CD14-positive monocyte (primary cell): Measurements from ENCODE around the gene ZC3H13. TPM values are rescaled to one million over a fixed set of nuclear protein-coding genes. Genes with fewer than 3 reads are reported as not detected.

Experiments used
- DNase-seq, 3 donors: peaks; one replicate each; pipeline ENCODE4 v3.0.0-alpha.2; 2011 to 2022
- H2AFZ ChIP-seq: 2 replicates; pipeline ENCODE4 v1.6.0; 2012; ENCODE audit warnings: mild to moderate bottlenecking, low read depth, low read length, inconsistent platforms; ENCODE audit not compliant: insufficient read depth, poor library complexity, severe bottlenecking
- H3K27ac ChIP-seq, 2 donors: 1 replicate in 1 of 2; 2 replicates in 1 of 2; pipeline ENCODE4 v1.5.1; 2012 to 2013; ENCODE audit warnings: low read length in 2 of 2, control low read depth in 1 of 2, inconsistent platforms in 1 of 2, low read depth in 1 of 2, mild to moderate bottlenecking in 1 of 2
- H3K27me3 ChIP-seq, 2 donors: one replicate each; pipeline versions ENCODE4 v1.6.0 to v1.6.1; 2011 to 2013; ENCODE audit warnings: low read length in 2 of 2; ENCODE audit not compliant: control insufficient read depth in 2 of 2, insufficient read depth in 2 of 2
- H3K36me3 ChIP-seq, 2 donors: replicated peaks in 1 of 2; 1 replicate in 1 of 2; 2 replicates in 1 of 2; pipeline versions ENCODE4 v1.5.1 to v1.6.1; 2012 to 2013; ENCODE audit warnings: low read length in 2 of 2, control low read depth in 1 of 2, inconsistent platforms in 1 of 2, mild to moderate bottlenecking in 1 of 2; ENCODE audit not compliant: insufficient read depth in 2 of 2, control insufficient read depth in 1 of 2
- H3K4me1 ChIP-seq, 2 donors: 1 replicate in 1 of 2; 2 replicates in 1 of 2; pipeline versions ENCODE4 v1.5.1 to v1.6.1; 2012 to 2013; ENCODE audit warnings: low read length in 2 of 2, control low read depth in 1 of 2, inconsistent platforms in 1 of 2, mild to moderate bottlenecking in 1 of 2, moderate library complexity in 1 of 2; ENCODE audit not compliant: insufficient read depth in 2 of 2, control insufficient read depth in 1 of 2
- H3K4me2 ChIP-seq: replicated peaks from 2 replicates; pipeline ENCODE3; 2012; ENCODE audit warnings: low read length, moderate library complexity, mild to moderate bottlenecking; ENCODE audit not compliant: poor library complexity, severe bottlenecking; ENCODE audit errors: extremely low read depth
- H3K4me3 ChIP-seq, 3 experiments: fragments of 200-600 bp in 1 of 3; sonication (generic) in 1 of 3; replicated peaks in 1 of 3; 1 replicate in 2 of 3; 2 replicates in 1 of 3; pipeline ENCODE4 v1.5.1; 2011 to 2013; ENCODE audit warnings: low read length in 3 of 3, mild to moderate bottlenecking in 3 of 3, control low read depth in 2 of 3, low read depth in 2 of 3, inconsistent platforms in 1 of 3, moderate library complexity in 1 of 3
- H3K79me2 ChIP-seq: 2 replicates; pipeline ENCODE4 v1.6.0; 2012; ENCODE audit warnings: mild to moderate bottlenecking, control low read depth, inconsistent platforms, low read length, moderate library complexity; ENCODE audit not compliant: insufficient read depth
- H3K9ac ChIP-seq: 2 replicates; pipeline ENCODE4 v1.6.0; 2017; ENCODE audit warnings: low read length, mild to moderate bottlenecking; ENCODE audit not compliant: insufficient read depth, poor library complexity, severe bottlenecking
- H3K9me3 ChIP-seq, 2 donors: replicated peaks in 1 of 2; 1 replicate in 1 of 2; 2 replicates in 1 of 2; pipeline versions ENCODE4 v1.5.1 to v1.6.1; 2012 to 2013; ENCODE audit warnings: low read length in 2 of 2, control low read depth in 1 of 2; ENCODE audit not compliant: control insufficient read depth in 1 of 2, insufficient read depth in 1 of 2
- H4K20me1 ChIP-seq: 2 replicates; pipeline ENCODE4 v1.6.0; 2012; ENCODE audit warnings: mild to moderate bottlenecking, low read length, control low read depth, moderate library complexity; ENCODE audit not compliant: insufficient read depth
- H3K27ac Mint-ChIP-seq, 7 donors: one replicate each; pipeline ENCODE4 v1.8.0; 2020; ENCODE audit warnings: mild to moderate bottlenecking in 7 of 7, mixed read lengths in 7 of 7, moderate library complexity in 6 of 7, inconsistent platforms in 2 of 7
- H3K27me3 Mint-ChIP-seq, 3 donors: one replicate each; pipeline ENCODE4 v1.8.0; 2021 to 2022; ENCODE audit warnings: low read depth in 3 of 3, mild to moderate bottlenecking in 3 of 3, mixed read lengths in 3 of 3, moderate library complexity in 3 of 3, inconsistent platforms in 1 of 3
- H3K36me3 Mint-ChIP-seq, 2 donors: one replicate each; pipeline ENCODE4 v1.8.0; 2020; ENCODE audit warnings: mixed read lengths in 2 of 2, inconsistent platforms in 1 of 2, mild to moderate bottlenecking in 1 of 2
- H3K4me1 Mint-ChIP-seq: one replicate; pipeline ENCODE4 v1.8.0; 2020; ENCODE audit warnings: mild to moderate bottlenecking, mixed read lengths
- H3K4me3 Mint-ChIP-seq, 2 donors: one replicate each; pipeline ENCODE4 v1.8.0; 2020; ENCODE audit warnings: mild to moderate bottlenecking in 2 of 2, mixed read lengths in 2 of 2, moderate library complexity in 1 of 2
- H3K9me3 Mint-ChIP-seq, 7 donors: one replicate each; pipeline ENCODE4 v1.8.0; 2020 to 2022; ENCODE audit warnings: mixed read lengths in 7 of 7, mild to moderate bottlenecking in 6 of 7, moderate library complexity in 6 of 7, inconsistent platforms in 2 of 7
- CTCF ChIP-seq: fragments of 200-600 bp; IDR thresholded peaks from one replicate; pipeline ENCODE4 v1.8.0; 2022; ENCODE audit warnings: antibody characterized with exemption, mild to moderate bottlenecking
- WGBS: methylation state at CpG from one replicate; pipeline ENCODE4 v1.1.5; 2013; ENCODE audit warnings: missing lambda C conversion rate; ENCODE audit not compliant: insufficient coverage; 5-methylcytosine and 5-hydroxymethylcytosine counted together
- intact Hi-C, 2 donors: fragments of 100-400 bp; cut with micrococcal nuclease; formaldehyde crosslinking; loops; one replicate each; pipeline versions ENCODE4 v1.15.0 to v1.15.1; 2023
- polyA plus RNA-seq, 3 donors: library from polyadenylated mRNA; depleted of rRNA in 1 of 3; unstranded in 2 of 3; stranded (reverse) in 1 of 3; fragments of 300-500 nt in 2 of 3; fragments of >200 nt in 1 of 3; fragmentation: Illumina TruSeq in 2 of 3; gene quantifications; 1 replicate in 2 of 3; 2 replicates in 1 of 3; pipeline ENCODE4 v1.2.3, GENCODE V29; 2012 to 2021

The ZC3H13 gene
- polyA plus RNA-seq, 3 donors: 5.3 to 22.2 (median 9.7) TPM

- Histone ChIP-seq H3K27ac (no peak overlapping the region), H3K79me2 (no peaks in the 10 kb centered on the region), H3K36me3 (no peaks in the 10 kb centered on the region), H3K27me3 (no peaks in the 10 kb centered on the region), H3K4me3 (no peak overlapping the region), H3K4me2 (no peak overlapping the region), H2AFZ (no peak overlapping the region), H3K9me3 (no peaks in the 10 kb centered on the region), H3K4me1 (no peaks in the 10 kb centered on the region), H3K9ac (no peak overlapping the region), H4K20me1 (no peaks in the 10 kb centered on the region)
- no peaks in the 10 kb centered on the region for H3K9me3 Mint-ChIP-seq
- H3K4me3 Mint-ChIP-seq: no peak overlapping the region
- no peak for TF ChIP-seq CTCF
- 99% methylated on average over 11 of the region's 12 CpGs for WGBS
- peaks cover 0 to 6% (median 2%) of the 10 kb centered on the region in 3 donors for H3K27me3 Mint-ChIP-seq
- H3K27ac Mint-ChIP-seq: no peak overlapping the region
- H3K36me3 Mint-ChIP-seq: no peaks in the 10 kb centered on the region
- DNase-seq: no peak
- intact Hi-C loops: no loop called here
- H3K4me1 Mint-ChIP-seq: peaks cover 7% of the 10 kb centered on the region
Measured at GRCh38 chr13:46086421-46086922, 33.9 kb upstream of the ZC3H13 start.

- H3K4me1 ChIP-seq: no peaks in the 10 kb centered on the region
- H3K27me3 Mint-ChIP-seq: peaks cover 0 to 2% (median 2%) of the 10 kb centered on the region in 3 donors
- H3K9me3 ChIP-seq: no peaks in the 10 kb centered on the region
- intact Hi-C loops: no loop called here
- H3K4me3 ChIP-seq: no peak overlapping the region
- H3K79me2 ChIP-seq: no peaks in the 10 kb centered on the region
- H3K27me3 ChIP-seq: no peaks in the 10 kb centered on the region
- H3K36me3 Mint-ChIP-seq: no peaks in the 10 kb centered on the region
- H3K27ac Mint-ChIP-seq: no peak overlapping the region
- no peak overlapping the region for H3K4me2 ChIP-seq
- no peak for DNase-seq
- WGBS: 96% methylated on average over 13 of the region's 13 CpGs
- H3K4me3 Mint-ChIP-seq: no peak overlapping the region
- TF ChIP-seq CTCF: no peak
- H4K20me1 ChIP-seq: no peaks in the 10 kb centered on the region
- H3K36me3 ChIP-seq: no peaks in the 10 kb centered on the region
- H3K9ac ChIP-seq: no peak overlapping the region
- no peak overlapping the region for H3K27ac ChIP-seq
- H2AFZ ChIP-seq: no peak overlapping the region
- H3K4me1 Mint-ChIP-seq: peaks cover 7% of the 10 kb centered on the region
- no peaks in the 10 kb centered on the region for H3K9me3 Mint-ChIP-seq
Measured at GRCh38 chr13:46085737-46086136, 33.2 kb upstream of the ZC3H13 start.
